Measurements from ENCODE around the gene RPL7L1.
"Not testable (repeated sequence)": the region's sequence is repeated elsewhere in the genome, so short reads cannot be mapped to it uniquely, and the experiment has no call there.

GRCh38 chr6:42888201-42888600 lies 8.8 kb downstream of the RPL7L1 start:
- not testable (repeated sequence) for TF ChIP-seq EZH2 (IDR thresholded peaks at IDR 0.05; ENCODE audit: low read length, missing control alignments); CTCF (conservative IDR thresholded peaks at IDR 0.05 in 1 of 2, IDR thresholded peaks at IDR 0.05 in 1 of 2; ENCODE audit: low read depth in 1 of 2, low read length in 2 of 2)

Measured in fibroblast of lung (primary cell).